ENCODE results near the gene CHMP6. TPM values are rescaled to one million over a fixed set of nuclear protein-coding genes. Genes with fewer than 3 reads are reported as not detected.

CHMP6 gene
- total RNA-seq, 4 donors from 2014 or later, result 13.5 to 23.2 (median 16.8) TPM

DNA sequence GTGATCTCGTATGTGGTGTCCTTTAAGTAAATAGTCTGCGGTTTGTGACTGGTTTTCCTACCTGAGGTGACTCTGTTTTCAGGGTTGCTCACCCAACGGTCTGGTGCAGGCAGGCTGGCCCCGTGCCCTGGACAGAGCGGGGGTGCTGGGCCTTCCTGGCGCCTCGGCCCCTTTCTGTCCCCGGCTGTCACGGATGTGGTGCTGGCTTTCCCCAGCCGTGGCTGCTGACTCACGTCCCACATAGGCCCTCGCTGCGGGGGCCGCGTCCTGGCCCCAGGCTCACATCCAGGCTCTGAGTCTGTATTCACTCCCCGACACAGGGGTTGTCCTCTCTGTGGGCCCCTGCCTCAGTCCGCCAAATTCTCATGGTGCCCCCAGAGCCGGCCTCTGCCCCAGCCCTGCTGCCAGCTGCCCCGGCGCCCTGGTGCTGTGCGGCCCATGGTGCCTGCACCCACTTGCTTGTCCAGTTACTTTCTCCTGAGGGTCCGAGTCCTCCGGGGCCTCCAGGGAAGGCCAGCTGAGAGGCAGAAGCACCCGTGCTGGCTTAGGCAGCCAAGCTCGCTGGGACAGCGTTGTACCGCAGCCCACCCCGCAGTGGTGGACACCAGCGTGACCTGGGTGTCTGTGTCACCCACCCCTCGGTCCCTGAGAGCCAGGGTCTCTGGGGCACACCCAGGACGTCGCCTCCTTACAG, 5.9 kb downstream of the CHMP6 start:
- TF ChIP-seq, protein P1, sequence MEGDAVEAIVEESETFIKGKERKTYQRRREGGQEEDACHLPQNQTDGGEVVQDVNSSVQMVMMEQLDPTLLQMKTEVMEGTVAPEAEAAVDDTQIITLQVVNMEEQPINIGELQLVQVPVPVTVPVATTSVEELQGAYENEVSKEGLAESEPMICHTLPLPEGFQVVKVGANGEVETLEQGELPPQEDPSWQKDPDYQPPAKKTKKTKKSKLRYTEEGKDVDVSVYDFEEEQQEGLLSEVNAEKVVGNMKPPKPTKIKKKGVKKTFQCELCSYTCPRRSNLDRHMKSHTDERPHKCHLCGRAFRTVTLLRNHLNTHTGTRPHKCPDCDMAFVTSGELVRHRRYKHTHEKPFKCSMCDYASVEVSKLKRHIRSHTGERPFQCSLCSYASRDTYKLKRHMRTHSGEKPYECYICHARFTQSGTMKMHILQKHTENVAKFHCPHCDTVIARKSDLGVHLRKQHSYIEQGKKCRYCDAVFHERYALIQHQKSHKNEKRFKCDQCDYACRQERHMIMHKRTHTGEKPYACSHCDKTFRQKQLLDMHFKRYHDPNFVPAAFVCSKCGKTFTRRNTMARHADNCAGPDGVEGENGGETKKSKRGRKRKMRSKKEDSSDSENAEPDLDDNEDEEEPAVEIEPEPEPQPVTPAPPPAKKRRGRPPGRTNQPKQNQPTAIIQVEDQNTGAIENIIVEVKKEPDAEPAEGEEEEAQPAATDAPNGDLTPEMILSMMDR (IDR thresholded peaks at IDR 0.05), result no peak
- no peak for ATAC-seq (ENCODE audit: low FRiP score)

DNA sequence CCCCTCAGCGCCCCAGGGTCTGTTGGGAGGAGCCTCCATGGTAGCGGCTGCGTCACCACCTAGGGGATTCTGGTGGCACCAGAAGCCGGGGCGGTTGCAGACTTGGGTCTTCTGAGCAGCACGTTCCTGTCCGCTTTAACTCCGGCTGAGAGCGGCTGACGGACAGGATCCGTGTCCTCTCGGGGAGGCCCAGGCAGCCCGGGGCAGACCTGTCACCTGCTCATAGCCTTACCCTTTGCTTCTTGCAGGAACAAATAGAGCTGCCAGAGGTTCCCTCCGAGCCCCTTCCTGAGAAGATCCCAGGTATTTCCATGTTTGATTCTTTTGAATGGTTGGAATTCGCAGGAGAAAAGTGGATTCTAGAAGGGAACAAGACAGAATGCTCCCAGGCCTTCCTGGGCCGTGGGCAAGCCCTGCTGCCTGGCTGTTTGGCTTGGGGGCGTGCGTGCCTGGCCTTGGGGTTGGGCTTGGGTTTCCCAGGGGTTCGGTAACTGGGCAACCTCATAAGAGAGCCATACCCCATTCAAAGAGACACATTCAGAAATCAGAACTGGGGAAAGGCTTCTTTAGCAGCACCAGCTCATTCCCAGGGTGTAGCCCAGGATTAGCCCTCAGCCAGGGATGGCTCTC, 6.6 kb downstream of the CHMP6 start:
- DNase-seq (ENCODE audit: low spot score) (no peak), ATAC-seq (ENCODE audit: low FRiP score) (no peak)
- TF ChIP-seq, protein P1 (IDR thresholded peaks at IDR 0.05), result no peak

More for the DNA sequence above, 5.9 kb downstream of the CHMP6 start:
- DNase-seq (ENCODE audit: low spot score), result no peak

DNA sequence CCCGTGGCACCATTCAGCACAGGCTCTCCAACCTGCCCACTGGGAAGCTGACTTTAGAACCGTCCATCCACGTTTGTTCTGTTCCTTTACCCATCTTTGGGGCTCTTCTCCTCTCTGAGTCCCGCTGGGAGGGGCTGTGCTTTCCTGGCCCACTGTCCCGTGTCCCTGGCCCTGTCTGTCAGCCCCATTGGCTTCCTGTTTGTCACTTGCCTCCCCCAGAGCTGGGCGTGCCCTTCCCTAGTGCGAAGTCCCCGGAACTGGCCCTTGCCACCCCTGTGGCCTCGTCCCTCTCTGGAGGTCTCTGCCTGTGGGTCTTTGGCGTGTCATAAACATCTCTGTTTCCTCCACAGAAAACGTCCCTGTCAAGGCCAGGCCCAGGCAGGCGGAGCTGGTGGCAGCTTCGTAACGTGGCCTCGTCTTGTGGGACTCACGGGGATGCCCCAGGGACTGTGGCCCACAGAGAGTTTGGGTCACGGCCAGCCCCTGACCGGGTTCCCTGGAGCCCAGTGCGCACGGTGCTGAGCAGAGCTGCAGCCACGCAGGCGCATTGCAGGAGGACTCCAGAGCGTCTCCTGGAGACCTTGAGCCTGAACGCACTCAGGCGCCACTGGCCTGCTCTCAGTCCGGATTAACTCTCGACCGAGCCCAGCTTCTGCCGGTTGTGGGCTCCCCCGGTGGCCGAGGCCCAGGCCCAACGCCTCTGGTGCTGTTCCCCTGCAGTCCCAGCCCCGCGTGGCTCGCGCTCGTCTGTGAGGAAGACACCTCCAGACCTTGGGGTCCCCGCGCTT, 7.3 kb downstream of the CHMP6 start:
- ATAC-seq (ENCODE audit: low FRiP score), result no peak
- TF ChIP-seq, protein P1 (IDR thresholded peaks at IDR 0.05), result no peak

DNA sequence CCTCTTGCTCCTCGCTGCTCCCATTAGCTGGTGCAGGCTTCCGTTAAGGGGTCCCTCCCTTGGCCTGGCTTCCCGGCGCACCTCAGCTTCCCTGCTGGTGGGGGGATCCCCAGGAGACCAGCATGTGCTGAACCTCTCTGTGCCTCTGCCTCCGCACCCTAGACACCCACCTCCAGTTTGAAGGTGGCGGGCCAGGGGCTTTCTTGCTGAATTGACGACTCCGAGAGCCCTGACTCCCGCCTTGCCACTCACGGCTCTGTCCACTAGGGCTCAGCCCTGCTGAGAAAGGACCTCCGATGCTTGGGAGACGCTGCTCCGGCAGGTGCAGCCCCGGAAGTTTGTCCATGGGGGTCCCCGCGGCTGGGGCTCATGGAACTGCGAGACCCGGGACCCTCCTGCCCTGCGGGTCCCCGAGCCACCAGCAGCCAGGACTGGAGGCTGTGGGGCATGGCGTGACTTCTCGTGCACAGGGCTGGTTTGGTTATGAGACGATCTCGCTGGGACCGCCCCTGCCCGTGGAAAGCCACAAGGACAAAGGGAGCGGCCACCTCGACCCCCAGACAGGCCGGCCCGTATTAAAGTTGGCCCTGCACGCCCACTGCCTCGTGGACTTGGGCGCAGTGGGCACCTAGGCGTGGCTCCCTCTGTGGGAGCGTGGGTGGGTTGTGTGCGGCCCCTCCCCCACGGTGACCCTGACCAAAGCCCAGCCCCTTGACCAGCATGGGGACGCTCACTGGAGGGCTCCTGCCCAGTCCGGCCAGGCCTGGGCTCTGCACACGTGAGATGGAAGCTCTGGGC, 8.1 kb downstream of the CHMP6 start:
- TF ChIP-seq, protein P1 (IDR thresholded peaks at IDR 0.05), result no peak
- DNase-seq (ENCODE audit: low spot score), result no peak
- no peak for ATAC-seq (ENCODE audit: low FRiP score)

More for the DNA sequence above, 7.3 kb downstream of the CHMP6 start:
- DNase-seq (ENCODE audit: low spot score), result no peak

DNA sequence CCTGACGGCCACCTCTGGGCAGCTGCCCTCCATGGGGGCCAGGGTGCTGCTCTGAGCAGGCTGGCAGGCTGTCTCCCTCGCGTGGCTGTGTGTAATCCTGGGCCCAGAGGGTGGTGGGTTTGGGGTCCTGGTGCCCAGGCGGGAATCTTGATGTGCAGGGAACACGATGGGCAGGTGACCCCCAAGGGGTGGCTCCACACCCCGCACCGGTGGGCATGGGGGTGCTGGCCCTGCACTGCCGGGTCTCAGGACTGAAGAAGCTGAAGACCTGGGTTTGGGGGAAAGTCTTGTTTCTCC, 8.6 kb downstream of the CHMP6 start:
- no peak for ATAC-seq (ENCODE audit: low FRiP score)
- TF ChIP-seq, protein P1 (IDR thresholded peaks at IDR 0.05), result no peak
- DNase-seq (ENCODE audit: low spot score), result no peak

DNA sequence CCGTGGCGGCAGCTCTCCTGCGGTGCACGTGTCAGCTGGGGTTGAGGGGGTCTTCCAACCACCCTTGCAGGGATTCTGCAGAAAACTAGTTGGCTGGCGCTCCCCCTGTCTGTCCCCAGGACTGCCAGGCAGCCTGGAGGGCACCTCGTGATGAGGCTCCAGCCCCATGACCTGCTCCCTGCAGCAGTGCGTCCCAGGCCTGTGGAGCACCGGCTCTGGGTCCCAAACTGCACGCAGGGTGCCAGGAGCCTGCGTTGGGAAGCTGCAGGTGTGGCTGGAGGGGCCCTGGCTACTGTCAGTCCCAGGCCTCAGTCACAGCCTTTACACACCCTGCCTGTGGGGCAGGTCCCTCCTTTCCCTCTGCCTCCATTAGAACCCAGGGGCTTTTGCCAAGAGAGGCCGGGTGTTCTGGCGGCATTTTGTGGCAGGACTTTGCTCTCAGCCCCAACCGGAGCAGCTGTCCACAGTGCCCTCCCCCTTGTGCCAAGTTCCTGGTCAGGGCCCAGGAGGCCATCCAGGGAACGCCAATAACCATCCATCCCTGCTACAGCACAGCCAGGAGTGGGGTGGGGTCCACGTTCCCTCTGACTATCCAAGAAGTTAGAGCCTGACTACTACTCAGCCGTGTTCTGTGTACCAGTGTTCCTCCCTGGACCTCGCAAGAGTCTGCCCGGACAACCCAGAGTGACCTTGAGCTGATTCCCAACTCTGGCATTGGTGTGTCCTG, 9.2 kb downstream of the CHMP6 start:
- ATAC-seq (ENCODE audit: low FRiP score) (no peak), DNase-seq (ENCODE audit: low spot score) (no peak)

More for the DNA sequence above, 9.2 kb downstream of the CHMP6 start:
- TF ChIP-seq, protein P1 (IDR thresholded peaks at IDR 0.05), result no peak

Data from omental fat pad (tissue), 4 donors.